ENCODE results near the gene POGK. TPM values are rescaled to one million over a fixed set of nuclear protein-coding genes. Genes with fewer than 3 reads are reported as not detected.

POGK gene
- total RNA-seq, 1 donor from 2014 or later = 44.2 TPM

- TF ChIP-seq CTCF (IDR thresholded peaks at IDR 0.05; ENCODE audit: insufficient read depth, low read depth, low read length) = no peak
- no peak for TF ChIP-seq EZH2 (IDR thresholded peaks at IDR 0.05; ENCODE audit: insufficient read depth, low read length)
- H3K79me2 ChIP-seq (ENCODE audit: insufficient read depth, low read length) = peaks cover 68% of the 10 kb centered on the region
- Mint-ChIP-seq H3K4me3 (ENCODE audit: unreplicated experiment) (no peak overlapping the region), H3K27ac (ENCODE audit: unreplicated experiment) (no peak overlapping the region), H3K36me3 (ENCODE audit: low read depth, unreplicated experiment) (peaks cover 40% of the 10 kb centered on the region), H3K27me3 (ENCODE audit: low read depth, unreplicated experiment) (no peaks in the 10 kb centered on the region), H3K9me3 (ENCODE audit: unreplicated experiment) (no peaks in the 10 kb centered on the region), H3K4me1 (ENCODE audit: low read depth, unreplicated experiment) (peaks cover 22% of the 10 kb centered on the region)
- H4K20me1 ChIP-seq (ENCODE audit: insufficient read depth, low read length) = peaks cover 84% of the 10 kb centered on the region
- no peak overlapping the region for H3K4me2 ChIP-seq (ENCODE audit: low read length)
- FAIRE-seq (no peak), DNase-seq (ENCODE audit: low read depth) (no peak)
- H3K36me3 ChIP-seq (ENCODE audit: insufficient read depth, low read length) = peaks cover 76% of the 10 kb centered on the region
- no peaks in the 10 kb centered on the region for H3K9me3 ChIP-seq (ENCODE audit: insufficient read depth, low read depth, low read length)
- peaks cover 11% of the 10 kb centered on the region for H3K4me1 ChIP-seq (ENCODE audit: insufficient read depth, low read length)
- H2AFZ ChIP-seq (ENCODE audit: low read depth, low read length) = no peak overlapping the region
- H3K4me3 ChIP-seq (ENCODE audit: insufficient read depth, low read depth, low read length) = no peak overlapping the region
- no peaks in the 10 kb centered on the region for H3K27me3 ChIP-seq (ENCODE audit: insufficient read depth, low read length)
- no peak overlapping the region for H3K9ac ChIP-seq (ENCODE audit: low read length)
- H3K27ac ChIP-seq (ENCODE audit: low read depth, low read length) = no peak overlapping the region
These were observed 8.9 kb downstream of the POGK start for GRCh38 chr1:166848193-166848592.

GRCh38 chr1:166849135-166849534, 9.9 kb downstream of the POGK start:
- peaks cover 61% of the 10 kb centered on the region for H3K79me2 ChIP-seq (ENCODE audit: insufficient read depth, low read length)
- Mint-ChIP-seq H3K27me3 (ENCODE audit: low read depth, unreplicated experiment) (no peaks in the 10 kb centered on the region), H3K27ac (ENCODE audit: unreplicated experiment) (no peak overlapping the region), H3K36me3 (ENCODE audit: low read depth, unreplicated experiment) (peaks cover 40% of the 10 kb centered on the region), H3K4me3 (ENCODE audit: unreplicated experiment) (no peak overlapping the region), H3K9me3 (ENCODE audit: unreplicated experiment) (no peaks in the 10 kb centered on the region), H3K4me1 (ENCODE audit: low read depth, unreplicated experiment) (peaks cover 12% of the 10 kb centered on the region)
- no peak for TF ChIP-seq EZH2 (IDR thresholded peaks at IDR 0.05; ENCODE audit: insufficient read depth, low read length)
- no peak for TF ChIP-seq CTCF (IDR thresholded peaks at IDR 0.05; ENCODE audit: insufficient read depth, low read depth, low read length)
- no peak overlapping the region for H3K4me3 ChIP-seq (ENCODE audit: insufficient read depth, low read depth, low read length)
- H3K9me3 ChIP-seq (ENCODE audit: insufficient read depth, low read depth, low read length) = no peaks in the 10 kb centered on the region
- no peak overlapping the region for H3K27ac ChIP-seq (ENCODE audit: low read depth, low read length)
- peaks cover 76% of the 10 kb centered on the region for H3K36me3 ChIP-seq (ENCODE audit: insufficient read depth, low read length)
- H3K4me2 ChIP-seq (ENCODE audit: low read length) = no peak overlapping the region
- H2AFZ ChIP-seq (ENCODE audit: low read depth, low read length) = no peak overlapping the region
- no peak for FAIRE-seq
- H4K20me1 ChIP-seq (ENCODE audit: insufficient read depth, low read length) = peaks cover 82% of the 10 kb centered on the region
- no peak for DNase-seq (ENCODE audit: low read depth)
- peaks cover 6% of the 10 kb centered on the region for H3K4me1 ChIP-seq (ENCODE audit: insufficient read depth, low read length)
- no peaks in the 10 kb centered on the region for H3K27me3 ChIP-seq (ENCODE audit: insufficient read depth, low read length)
- no peak overlapping the region for H3K9ac ChIP-seq (ENCODE audit: low read length)

GRCh38 chr1:166852918-166853317, 13.6 kb downstream of the POGK start:
- Histone ChIP-seq H3K27me3 (ENCODE audit: insufficient read depth, low read length) (no peaks in the 10 kb centered on the region), H3K4me2 (ENCODE audit: low read length) (no peak overlapping the region), H2AFZ (ENCODE audit: low read depth, low read length) (no peak overlapping the region), H3K9me3 (ENCODE audit: insufficient read depth, low read depth, low read length) (no peaks in the 10 kb centered on the region), H3K4me1 (ENCODE audit: insufficient read depth, low read length) (no peaks in the 10 kb centered on the region), H4K20me1 (ENCODE audit: insufficient read depth, low read length) (peaks cover 57% of the 10 kb centered on the region), H3K27ac (ENCODE audit: low read depth, low read length) (no peak overlapping the region), H3K79me2 (ENCODE audit: insufficient read depth, low read length) (peaks cover 35% of the 10 kb centered on the region), H3K9ac (ENCODE audit: low read length) (no peak overlapping the region), H3K36me3 (ENCODE audit: insufficient read depth, low read length) (peaks cover 65% of the 10 kb centered on the region), H3K4me3 (ENCODE audit: insufficient read depth, low read depth, low read length) (no peak overlapping the region)
- Mint-ChIP-seq H3K27ac (ENCODE audit: unreplicated experiment) (no peak overlapping the region), H3K4me3 (ENCODE audit: unreplicated experiment) (no peak overlapping the region), H3K9me3 (ENCODE audit: unreplicated experiment) (no peaks in the 10 kb centered on the region), H3K4me1 (ENCODE audit: low read depth, unreplicated experiment) (peaks cover 4% of the 10 kb centered on the region), H3K27me3 (ENCODE audit: low read depth, unreplicated experiment) (no peaks in the 10 kb centered on the region), H3K36me3 (ENCODE audit: low read depth, unreplicated experiment) (peaks cover 33% of the 10 kb centered on the region)
- no peak for DNase-seq (ENCODE audit: low read depth)
- TF ChIP-seq EZH2 (IDR thresholded peaks at IDR 0.05; ENCODE audit: insufficient read depth, low read length) (no peak), CTCF (IDR thresholded peaks at IDR 0.05; ENCODE audit: insufficient read depth, low read depth, low read length) (no peak)
- no peak for FAIRE-seq
